ENCODE data around the gene P4HA2.

The P4HA2 gene

DNA sequence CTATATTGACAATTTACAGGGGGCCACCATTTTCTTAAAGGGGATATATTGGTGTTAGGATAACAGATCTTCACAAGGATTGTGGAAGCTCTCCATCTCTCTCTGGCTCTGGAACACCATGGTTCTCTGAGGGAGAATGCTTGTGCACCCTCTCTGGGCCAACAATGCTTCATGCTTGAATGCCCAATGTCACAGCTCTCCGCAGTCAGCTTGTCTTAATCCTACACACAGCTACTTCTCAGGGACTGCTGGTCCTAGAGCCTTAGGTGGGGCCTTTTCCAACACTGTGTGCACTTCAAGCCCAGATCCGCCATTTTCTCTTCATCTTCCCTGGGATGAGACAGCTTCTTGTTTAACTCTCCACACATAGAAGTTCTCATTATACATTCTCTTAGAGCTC, 22.9 kb upstream of the P4HA2 start:
- DNase-seq (ENCODE audit: low read depth in 3 of 3): no peak

DNA sequence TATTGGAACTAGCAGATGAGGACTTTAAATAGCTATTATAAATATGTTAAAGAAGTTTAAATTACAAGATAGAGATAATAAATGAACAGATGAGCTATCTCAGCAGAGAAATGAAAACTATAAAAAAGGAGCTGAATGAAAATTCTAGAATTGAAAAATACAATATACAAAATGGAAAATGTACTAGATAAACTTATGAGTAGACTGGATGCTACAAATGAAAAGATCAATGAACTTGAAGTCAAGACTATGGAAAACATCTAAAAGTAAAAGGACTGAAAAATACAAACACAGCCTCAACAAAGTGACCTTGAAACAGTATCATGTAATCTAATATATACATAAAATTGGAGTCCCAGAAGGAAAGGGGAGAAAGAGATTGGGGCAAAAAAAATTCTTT, 19.2 kb upstream of the P4HA2 start:
- no peak for DNase-seq (ENCODE audit: low read depth in 3 of 3)

DNA sequence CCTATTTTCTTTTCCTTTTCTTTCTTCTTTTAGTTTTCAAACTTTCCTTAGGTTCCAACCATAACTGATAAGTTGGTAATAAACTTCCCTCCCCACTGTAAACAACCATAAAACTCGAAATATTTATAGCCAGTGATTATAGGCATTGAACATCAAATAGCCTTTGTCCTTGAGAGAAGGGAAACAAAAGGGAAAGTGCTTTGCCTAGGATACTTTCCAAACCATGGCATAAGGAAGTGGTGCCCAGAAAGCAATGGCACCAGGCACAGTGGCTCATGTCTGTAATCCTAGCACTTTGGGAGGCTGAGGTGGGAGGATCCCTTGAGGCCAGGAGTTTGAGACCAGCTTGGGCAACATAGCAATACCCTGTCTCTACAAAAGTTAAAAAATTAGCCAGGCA, 17.9 kb upstream of the P4HA2 start:
- DNase-seq (ENCODE audit: low read depth in 3 of 3): no peak

DNA sequence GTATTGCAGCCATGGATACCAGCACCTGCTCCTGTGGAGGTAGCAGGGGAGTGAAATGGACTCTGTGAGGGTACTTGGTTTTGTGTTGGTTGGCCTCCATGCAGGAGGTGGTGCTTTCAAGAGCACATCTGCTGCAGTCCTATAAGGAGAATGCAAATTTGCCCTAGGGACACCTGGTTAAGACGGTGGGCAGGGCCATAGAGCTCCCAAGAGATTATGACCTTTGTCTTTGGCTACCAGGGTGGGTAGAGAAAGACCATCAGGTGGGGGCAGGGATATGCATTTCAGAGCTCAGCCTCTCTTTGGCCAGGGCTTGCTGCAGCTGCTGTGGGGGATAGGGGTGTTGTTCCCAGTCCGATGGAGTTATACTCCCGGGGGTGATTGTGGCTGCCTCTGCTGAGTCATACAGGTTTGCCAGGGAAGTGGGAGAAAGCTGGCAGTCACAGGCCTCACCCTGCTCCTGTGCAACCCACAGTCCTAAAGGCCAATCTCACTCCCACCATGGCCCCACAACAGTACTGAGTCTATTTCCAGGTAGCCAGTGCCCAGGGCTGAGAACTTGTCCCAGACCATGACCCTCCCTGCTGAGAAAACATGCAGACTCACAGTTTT, 15.8 kb upstream of the P4HA2 start:
- DNase-seq (ENCODE audit: low read depth in 3 of 3): no peak

DNA sequence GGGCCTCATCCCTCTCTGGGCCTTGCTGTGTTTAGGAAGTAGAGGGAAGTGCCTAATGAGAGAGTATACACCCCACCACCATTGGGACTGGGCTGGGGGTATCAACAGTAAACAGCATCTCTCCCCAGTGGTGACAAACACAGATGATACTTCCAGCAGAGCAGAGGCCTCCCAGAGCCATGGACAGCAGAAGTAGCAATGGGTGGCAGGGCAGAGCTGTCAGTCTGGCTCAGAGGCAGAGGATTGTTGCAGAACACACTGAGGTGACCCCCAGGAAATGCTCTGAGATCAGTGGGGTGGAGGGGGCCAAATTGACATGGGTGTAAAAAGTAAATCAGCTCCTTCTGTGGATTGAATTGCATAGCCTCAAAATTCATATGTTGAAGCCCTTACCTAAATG, 12.1 kb upstream of the P4HA2 start:
- no peak for DNase-seq (ENCODE audit: low read depth in 3 of 3)

DNA sequence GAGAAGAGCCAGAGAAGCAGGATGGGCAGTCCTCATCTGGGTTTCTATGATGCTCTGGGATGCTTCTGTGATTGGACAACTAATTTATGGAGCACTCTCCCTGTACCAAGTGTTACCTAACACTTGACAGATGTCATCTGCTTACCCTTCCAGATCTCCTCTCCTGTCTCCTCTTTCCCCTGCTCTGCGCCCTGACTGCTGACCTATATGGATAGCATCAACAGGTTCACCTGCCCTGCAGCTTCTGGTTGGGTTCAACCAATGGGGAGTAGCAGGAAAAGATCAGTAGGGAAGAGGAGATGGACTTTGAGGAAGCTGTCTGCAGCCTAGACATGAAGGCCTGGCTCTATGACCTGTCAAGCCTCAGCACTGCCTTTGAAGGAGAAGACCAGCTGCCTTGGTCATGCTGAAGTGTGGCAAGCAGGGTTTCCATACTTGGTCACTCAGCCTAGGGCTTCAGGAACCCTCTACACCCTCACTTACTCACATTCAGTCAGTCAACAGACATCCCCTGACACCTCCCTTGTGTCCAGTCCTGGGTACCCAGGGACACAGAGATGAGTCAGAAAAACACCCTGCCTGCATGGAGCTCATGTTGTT, 11.3 kb upstream of the P4HA2 start:
- DNase-seq (ENCODE audit: low read depth in 3 of 3): no peak

DNA sequence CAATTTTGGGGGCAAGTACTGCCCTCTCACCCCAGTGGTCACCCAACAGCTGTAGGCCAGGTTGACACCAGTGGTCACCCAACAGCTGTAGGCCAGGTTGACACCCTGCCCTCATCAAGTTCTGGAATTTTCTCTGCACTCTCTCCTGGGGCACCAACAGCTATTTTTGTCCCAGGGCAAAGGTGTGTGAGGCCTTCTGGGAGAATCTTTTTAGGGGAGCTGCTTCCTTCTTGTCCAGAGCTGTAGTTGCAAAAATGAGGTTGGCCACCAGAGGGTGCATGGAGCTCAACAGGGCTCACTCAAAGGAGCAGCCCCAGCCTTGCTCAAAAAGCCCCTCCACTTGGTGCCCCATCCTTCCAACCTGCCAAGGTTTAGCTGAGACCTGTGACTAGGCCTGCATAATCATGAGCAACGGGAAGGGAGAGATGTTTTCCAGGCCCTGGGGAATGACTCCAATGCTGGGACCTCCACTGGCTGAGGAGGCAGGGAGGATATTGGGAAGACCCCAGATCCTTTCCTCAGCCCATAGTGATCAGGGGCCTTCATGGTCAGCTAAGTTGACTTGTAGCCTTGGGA, 10.6 kb upstream of the P4HA2 start:
- peak; percentile 58 to 76 (median 63) for DNase-seq (ENCODE audit: low read depth in 3 of 3)

DNA sequence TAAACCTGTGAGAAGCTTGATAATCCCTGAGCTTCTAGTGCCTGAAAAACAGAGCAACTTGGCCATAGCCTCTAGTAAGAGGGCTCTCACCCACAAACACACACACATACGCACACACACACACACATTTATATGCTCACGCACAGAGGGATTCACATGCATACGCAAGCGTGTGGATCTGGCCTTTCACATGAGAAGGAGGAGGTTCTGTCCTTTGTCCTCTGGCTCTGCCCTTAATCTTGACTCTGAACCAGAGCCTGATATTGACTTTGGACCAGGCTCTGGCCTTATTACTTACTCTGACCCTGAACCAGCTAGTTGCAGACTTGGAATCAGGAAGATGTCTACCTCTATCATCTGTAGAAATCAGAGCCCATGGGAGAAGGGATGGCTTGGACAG, 10.0 kb upstream of the P4HA2 start:
- DNase-seq (ENCODE audit: low read depth in 3 of 3): no peak

DNA sequence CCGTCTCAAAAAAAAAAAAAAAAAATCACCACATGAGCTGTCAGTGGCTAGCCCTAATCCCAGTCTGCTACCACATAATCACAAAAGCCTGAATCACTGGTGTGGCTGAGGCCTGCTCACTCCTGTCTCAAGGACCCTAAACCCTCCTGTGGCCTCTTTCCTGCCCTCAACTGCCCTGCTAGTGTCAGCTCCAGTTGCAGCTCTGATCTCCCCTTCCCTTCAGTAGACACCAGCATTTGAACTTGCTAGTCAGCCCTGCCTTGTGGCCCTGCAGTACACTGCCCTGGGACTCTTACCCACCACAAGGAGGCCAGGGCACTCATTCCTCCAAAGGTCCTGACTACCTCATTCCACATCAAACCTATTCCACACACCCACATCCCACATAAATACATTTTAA, 9.5 kb upstream of the P4HA2 start:
- DNase-seq (ENCODE audit: low read depth in 3 of 3): no peak

DNA sequence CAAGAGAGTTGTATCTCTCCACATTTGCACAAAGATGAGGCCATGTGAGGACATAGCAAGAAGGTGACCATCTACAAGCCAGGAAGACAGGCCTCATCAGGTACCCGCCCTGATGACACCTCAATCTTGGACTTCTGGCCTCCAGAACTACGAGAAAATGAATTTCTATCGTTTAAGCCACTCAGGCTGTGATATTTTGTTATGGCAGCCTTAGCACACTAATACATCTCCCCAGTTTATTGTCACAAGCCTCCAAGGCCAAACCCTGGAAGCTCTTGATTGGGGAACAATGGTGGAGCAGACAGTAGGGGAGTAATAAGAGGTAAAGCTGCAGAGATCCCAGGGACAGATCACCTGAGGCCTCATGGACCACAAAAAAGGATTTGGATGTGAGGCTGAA, 7.7 kb upstream of the P4HA2 start:
- no peak for DNase-seq (ENCODE audit: low read depth in 3 of 3)

DNA sequence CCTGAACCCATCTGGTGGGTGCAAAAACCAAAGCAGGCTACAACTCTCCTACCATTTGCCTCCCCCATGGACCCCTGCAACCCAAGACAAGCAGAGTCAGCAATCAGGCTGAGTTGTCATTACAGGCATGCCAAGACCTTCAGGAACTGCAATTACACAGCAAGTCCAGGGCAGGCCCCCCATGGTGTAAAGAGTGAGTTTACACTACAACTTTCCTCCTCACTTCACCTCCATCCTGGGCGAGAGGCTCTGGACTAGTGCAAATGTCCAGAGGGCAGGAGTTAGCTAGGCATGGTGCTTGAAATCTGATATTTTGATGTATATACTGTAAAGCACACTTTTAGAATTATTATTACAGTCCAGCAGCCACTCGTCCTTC, 7.0 kb upstream of the P4HA2 start:
- no peak for DNase-seq (ENCODE audit: low read depth in 3 of 3)

DNA sequence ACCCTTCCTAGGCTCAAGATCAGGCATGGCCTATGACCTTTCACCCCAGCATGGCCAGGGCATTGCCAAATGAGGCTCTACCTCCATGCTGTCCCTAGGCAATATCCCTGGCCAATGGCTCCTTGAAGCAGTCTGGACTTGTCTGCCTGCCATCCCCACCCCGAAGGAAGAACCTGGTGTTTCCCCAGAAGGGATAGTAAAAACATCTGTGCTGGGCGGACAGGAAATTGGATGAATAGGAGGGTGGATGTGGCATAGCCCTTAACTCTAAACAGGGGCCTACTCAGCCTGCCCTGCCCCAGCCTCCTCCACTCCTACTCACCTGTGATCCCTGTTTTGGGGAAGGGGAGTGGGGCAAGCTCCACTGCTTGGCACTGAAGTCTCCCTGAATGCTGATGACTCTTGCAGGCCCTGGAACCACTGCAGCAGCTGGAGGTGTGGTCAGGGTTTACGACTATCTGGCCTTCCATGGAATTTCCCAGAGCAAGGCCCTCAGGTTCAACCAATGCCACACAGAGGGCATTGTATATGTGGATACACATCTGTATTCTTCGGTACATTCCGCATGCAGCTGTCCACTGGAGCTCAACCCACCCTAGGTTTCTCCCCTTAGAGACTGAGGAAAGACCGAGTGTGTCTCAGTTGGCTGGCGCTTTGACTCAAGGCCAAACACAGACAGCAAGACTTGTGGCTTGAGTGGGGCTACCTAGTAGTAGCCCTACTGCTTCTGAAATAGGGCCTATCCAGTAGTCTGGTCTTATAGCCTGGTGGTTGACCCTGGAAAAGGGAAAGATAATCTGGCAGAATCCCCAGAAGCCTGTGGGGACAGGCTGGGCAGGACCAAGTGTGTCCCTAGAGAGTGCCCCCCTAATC, 6.4 kb upstream of the P4HA2 start:
- no peak for DNase-seq (ENCODE audit: low read depth in 3 of 3)

DNA sequence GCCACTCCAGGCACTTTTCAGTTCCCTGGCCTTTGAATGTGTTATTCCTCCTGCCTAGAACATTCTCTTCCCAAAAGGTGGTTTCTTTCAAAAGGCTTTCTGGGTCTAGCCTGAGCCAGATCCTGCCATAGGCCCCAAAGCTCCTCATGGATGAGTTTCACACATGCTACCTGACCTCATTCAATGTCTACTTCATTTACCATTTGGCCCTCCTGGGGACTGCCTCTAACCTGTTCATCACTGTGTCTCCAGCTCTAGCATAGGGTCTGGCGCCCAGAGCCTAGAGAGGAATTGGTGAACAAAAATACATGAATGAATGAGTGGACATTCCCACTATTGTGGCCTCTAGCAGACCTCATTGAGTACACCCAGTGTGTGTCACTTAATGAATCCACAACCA, 5.4 kb upstream of the P4HA2 start:
- no peak for DNase-seq (ENCODE audit: low read depth in 3 of 3)

DNA sequence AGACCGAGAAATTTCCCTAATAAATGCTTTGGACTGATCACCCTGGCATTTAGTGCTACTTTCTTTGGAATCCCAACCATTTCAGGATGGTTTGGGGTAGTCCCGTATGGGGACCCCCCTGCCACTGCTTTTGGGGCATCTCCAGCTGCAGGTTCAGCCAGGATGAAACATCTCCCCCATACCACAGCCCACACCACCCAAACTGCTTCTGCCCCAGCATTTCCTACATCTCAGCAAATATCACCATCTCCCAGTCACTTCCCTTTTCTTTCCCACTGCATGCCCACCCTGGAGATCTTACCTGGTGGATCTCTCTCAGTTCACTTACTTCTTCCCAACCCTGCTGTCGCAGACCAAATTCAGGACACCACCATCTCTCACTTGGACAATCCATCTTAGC, 4.8 kb upstream of the P4HA2 start:
- no peak for DNase-seq (ENCODE audit: low read depth in 3 of 3)

DNA sequence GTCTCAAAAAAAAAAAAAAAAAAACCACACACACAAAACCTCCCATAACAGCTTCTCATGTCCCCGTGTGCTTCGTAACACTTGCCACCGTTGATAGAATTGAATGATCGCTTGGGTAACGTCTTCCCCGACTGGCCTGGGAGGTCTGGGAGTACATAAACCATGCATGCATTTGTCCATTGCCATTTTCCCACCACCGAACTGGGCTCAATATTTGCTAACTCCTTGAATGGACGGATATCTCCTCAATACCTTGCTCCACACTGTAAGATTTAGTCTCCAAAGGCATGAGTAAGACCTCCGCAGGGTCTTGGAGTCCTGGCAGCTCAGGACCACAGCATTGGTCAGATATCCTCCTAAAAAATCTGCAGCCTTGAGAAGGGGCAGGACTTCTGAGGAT, 3.2 kb upstream of the P4HA2 start:
- no peak for DNase-seq (ENCODE audit: low read depth in 3 of 3)

DNA sequence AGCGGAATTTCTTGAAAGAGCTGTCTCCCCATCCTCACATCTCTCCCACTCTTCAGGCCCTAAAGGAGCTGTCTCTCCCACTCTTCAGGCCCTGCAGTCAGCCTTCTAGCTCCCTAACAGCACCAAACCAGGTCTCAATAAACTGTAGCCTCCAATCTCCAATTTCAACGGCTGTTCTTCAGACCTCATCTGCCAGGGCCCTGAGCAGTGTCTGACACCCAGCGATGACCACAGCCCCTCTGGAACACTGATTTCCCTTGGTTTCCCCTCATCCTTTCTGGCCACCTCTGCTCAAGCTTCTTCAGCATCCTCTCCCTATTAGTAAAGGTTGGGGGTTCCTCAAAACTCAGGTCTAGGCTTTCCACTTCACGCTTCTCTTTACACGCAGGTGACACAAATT, 1.6 kb upstream of the P4HA2 start:
- no peak for DNase-seq (ENCODE audit: low read depth in 3 of 3)

DNA sequence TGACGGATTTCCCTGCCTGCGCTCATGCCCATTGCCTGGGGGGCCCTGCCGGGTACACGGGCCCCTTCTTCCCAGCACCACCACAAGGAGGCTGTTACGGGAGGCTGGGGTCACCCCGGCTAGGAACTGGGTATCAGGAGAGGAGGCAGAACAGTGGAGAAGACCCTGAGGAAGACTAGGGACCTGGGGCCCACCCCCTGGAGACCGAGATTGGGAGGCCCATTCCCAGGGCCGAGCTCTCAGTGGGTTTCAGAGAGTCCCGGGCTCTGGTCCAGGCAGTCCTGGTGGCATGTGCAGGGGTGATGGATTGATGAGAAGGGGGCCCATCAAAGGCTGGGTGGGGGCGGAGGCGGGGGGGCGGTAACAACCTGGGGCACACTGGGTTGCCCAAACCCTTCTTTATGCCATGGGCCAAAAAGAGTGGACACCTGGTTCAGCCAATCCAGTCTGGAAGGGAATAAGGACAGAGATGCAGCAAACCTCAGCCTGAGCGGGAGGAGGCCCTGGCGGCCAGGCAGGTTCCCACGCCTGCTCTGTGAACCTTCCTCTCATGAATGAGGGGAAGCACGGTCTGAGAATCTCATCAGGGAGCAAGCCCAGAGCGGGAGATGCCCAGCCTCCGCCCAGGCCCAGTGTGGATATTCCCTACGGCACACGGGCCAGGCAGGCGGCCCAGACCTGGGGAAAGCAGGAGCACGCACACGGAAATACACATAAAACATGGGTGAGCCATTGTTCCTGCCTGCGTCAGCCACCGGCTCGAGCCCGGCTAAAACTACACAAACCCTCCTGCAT, 785 bp upstream of the P4HA2 start:
- no peak for DNase-seq (ENCODE audit: low read depth in 3 of 3)

DNA sequence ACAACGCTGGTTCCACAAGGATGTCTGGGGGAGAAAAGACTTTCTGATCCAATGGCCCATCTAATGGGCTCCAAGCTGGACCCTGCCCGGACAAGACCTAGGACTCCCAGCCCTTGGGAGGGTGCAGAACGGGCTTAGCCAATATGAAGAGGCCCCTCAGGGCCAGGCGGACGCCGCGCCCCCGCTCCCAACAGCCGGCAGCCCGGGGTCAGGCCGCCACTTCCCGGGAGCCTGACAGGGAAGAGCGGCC, 493 bp downstream of the P4HA2 start:
- DNase-seq (ENCODE audit: low read depth in 3 of 3): no peak

DNA sequence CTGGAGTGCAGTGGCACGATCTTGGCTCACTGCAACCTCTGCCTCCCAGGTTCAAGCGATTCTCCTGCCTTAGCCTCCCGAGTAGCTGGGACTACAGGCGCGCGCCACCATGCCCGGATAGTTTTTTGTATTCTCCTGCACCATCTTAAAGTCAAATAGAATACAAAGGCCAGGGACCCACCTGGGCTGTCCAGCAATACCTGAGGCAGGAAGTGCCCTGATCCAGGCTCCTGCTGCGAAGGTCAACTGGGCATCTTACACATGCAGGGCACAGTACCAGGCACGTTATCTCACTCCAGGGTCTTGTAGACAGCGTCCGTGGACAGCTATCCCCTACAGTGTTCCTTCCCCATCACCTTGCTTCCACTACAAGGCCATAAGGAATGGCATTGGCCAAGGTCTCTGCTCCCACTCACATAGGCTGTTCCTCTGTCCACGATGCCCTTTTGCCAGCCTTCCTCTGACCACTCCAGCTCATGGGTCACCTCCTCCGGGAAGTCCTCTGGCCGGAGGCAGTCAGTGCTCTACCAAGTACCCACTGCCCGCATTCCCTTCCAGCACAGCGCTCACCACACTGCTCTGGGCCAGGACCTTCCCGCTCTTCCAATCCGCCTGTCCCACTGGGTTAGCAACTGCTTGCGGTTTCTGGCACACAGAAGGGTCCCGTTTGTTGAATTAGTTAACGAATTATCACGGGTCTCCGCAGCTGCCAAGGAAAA, 978 bp downstream of the P4HA2 start:
- no peak for DNase-seq (ENCODE audit: low read depth in 3 of 3)

DNA sequence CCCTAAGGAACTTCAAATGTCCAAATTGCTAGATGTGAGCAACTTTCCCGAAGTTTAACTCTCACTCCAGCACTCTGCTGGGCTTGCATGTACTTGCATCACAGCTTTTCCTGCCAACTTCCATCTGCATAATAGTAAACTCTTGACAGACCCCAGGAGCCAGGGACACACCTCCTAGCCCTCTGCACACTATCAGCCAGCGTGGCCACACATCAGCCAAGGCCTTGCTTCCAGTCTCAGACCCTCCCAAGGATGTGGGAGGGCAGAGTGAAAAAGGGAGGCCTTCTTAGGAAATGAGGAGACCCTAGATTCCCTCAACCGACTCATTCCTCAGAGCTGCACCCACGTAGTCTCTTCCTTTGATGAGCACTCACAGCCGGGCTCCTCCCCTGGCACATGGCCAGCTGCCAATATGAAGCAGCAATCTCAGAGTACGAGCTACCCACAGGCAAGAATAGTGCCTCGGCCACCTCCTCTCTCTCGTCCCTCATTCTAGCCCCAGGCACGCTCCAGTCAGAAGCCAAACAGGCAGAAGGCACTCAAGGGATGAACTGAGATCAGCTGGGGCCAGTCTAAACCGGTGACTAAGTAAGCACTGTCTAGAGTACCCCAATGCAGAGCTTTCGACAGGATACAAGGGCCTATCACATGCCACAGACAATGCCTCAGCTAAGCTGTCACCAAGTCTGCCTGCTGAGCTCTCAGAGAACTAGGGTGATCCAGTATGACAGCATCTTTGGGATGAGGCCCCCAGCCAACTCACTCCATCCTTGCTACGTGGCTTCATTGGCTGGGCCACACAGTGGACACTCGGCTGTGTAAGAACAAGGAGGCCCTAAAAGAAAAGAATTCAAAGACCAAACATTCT, 2.3 kb downstream of the P4HA2 start:
- peak in 1 of 3 donors; percentile 43 for DNase-seq (ENCODE audit: low read depth in 3 of 3)

DNA sequence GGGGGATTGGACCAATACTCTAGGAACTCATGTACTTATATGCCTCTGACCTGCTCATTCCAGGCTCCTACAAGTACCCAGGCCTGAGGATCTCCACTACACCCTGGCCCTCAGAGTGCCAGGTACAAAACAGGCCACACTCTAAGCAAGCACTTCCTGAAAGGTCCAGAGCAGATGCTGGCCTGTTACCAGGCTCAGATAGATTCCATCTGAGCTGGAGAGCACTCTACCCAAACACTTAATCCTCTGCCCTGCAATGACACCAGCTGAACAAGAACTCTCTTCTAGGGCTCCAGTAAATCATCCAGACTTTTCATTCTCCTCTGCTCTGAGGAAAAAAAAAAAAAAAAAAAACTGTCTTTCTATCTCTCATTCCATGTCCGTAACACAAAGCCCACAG, 2.9 kb downstream of the P4HA2 start:
- DNase-seq (ENCODE audit: low read depth in 3 of 3): no peak

Data from stimulated activated CD4-positive, alpha-beta T cell treated with anti-CD3 and anti-CD28 coated beads, TNF-alpha, amount 100 ng/mL, for 48 hours (primary cell).